ENCODE data around the gene SRXN1. TPM values are rescaled to one million over a fixed set of nuclear protein-coding genes. Genes with fewer than 3 reads are reported as not detected.
"Not testable (repeated sequence)": the region's sequence is repeated elsewhere in the genome, so short reads cannot be mapped to it uniquely, and the experiment has no call there.

The SRXN1 gene
- total RNA-seq: 8.1 TPM

- DNase-seq (ENCODE audit: low read depth in 2 of 3, low spot score in 2 of 3): peak; percentile 51 to 95 (median 93)
These were observed at the start of gene SRXN1 for GRCh38 chr20:653110-653589. TSS of gene SRXN1 (minus strand) at chr20:653200. CDS start at chr20:653185, 15 bp downstream.

GRCh38 chr20:701401-702129, 48.6 kb upstream of the SRXN1 start:
- no peak for DNase-seq (ENCODE audit: low read depth in 2 of 3, low spot score in 2 of 3)

- no peak for DNase-seq (ENCODE audit: low read depth in 2 of 3, low spot score in 2 of 3)
These were observed 46.9 kb upstream of the SRXN1 start for GRCh38 chr20:699811-700338.

- DNase-seq (ENCODE audit: low read depth in 2 of 3, low spot score in 2 of 3): no peak
These were observed 46.3 kb upstream of the SRXN1 start for GRCh38 chr20:699342-699741.

GRCh38 chr20:698276-698675, 45.3 kb upstream of the SRXN1 start:
- no peak for DNase-seq (ENCODE audit: low read depth in 2 of 3, low spot score in 2 of 3)

GRCh38 chr20:697826-698225, 44.8 kb upstream of the SRXN1 start:
- no peak for DNase-seq (ENCODE audit: low read depth in 2 of 3, low spot score in 2 of 3)

- no peak for DNase-seq (ENCODE audit: low read depth in 2 of 3, low spot score in 2 of 3)
These were observed 42.3 kb upstream of the SRXN1 start for GRCh38 chr20:695165-695866.

GRCh38 chr20:694496-694895, 41.5 kb upstream of the SRXN1 start:
- no peak for DNase-seq (ENCODE audit: low read depth in 2 of 3, low spot score in 2 of 3)

GRCh38 chr20:693786-694185, 40.8 kb upstream of the SRXN1 start:
- not testable (repeated sequence) for DNase-seq (ENCODE audit: low read depth in 2 of 3, low spot score in 2 of 3)

- DNase-seq (ENCODE audit: low read depth in 2 of 3, low spot score in 2 of 3): no peak
These were observed 39.0 kb upstream of the SRXN1 start for GRCh38 chr20:692044-692443.

GRCh38 chr20:689947-690346, 36.9 kb upstream of the SRXN1 start:
- no peak for DNase-seq (ENCODE audit: low read depth in 2 of 3, low spot score in 2 of 3)

GRCh38 chr20:689348-689747, 36.3 kb upstream of the SRXN1 start:
- no peak for DNase-seq (ENCODE audit: low read depth in 2 of 3, low spot score in 2 of 3)

GRCh38 chr20:688809-689212, 35.8 kb upstream of the SRXN1 start:
- no peak for DNase-seq (ENCODE audit: low read depth in 2 of 3, low spot score in 2 of 3)

GRCh38 chr20:687468-688203, 34.6 kb upstream of the SRXN1 start:
- DNase-seq (ENCODE audit: low read depth in 2 of 3, low spot score in 2 of 3): no peak

GRCh38 chr20:684676-685319, 31.8 kb upstream of the SRXN1 start:
- no peak for DNase-seq (ENCODE audit: low read depth in 2 of 3, low spot score in 2 of 3)

- DNase-seq (ENCODE audit: low read depth in 2 of 3, low spot score in 2 of 3): no peak
These were observed 29.1 kb upstream of the SRXN1 start for GRCh38 chr20:682123-682522.

GRCh38 chr20:680638-681187, 27.7 kb upstream of the SRXN1 start:
- DNase-seq (ENCODE audit: low read depth in 2 of 3, low spot score in 2 of 3): no peak

GRCh38 chr20:677957-678356, 25.0 kb upstream of the SRXN1 start:
- DNase-seq (ENCODE audit: low read depth in 2 of 3, low spot score in 2 of 3): no peak

GRCh38 chr20:676967-677366, 24.0 kb upstream of the SRXN1 start:
- no peak for DNase-seq (ENCODE audit: low read depth in 2 of 3, low spot score in 2 of 3)

GRCh38 chr20:676315-676937, 23.4 kb upstream of the SRXN1 start:
- peak in 1 of 3 donors; percentile 40 for DNase-seq (ENCODE audit: low read depth in 2 of 3, low spot score in 2 of 3)

All from hematopoietic multipotent progenitor cell (in vitro differentiated cells).